CMK (cell line): Measurements from ENCODE around the gene MAU2.
"Not testable (repeated sequence)": the region's sequence is repeated elsewhere in the genome, so short reads cannot be mapped to it uniquely, and the experiment has no call there.

ENCODE experiments used
- DNase-seq: peaks from one replicate; pipeline ENCODE4 v3.0.0-alpha.2; 2010; ENCODE audit warnings: low read depth

Gene MAU2

GRCh38 chr19:19347401-19348110, 26.9 kb downstream of the MAU2 start:
- no peak for DNase-seq

- DNase-seq, result no peak
Measured at GRCh38 chr19:19348266-19348665, 27.6 kb downstream of the MAU2 start.

- DNase-seq, result no peak
Measured at GRCh38 chr19:19349365-19349764, 28.7 kb downstream of the MAU2 start.

- DNase-seq, result not testable (repeated sequence)
Measured at GRCh38 chr19:19350756-19351155, 30.1 kb downstream of the MAU2 start.

DNA sequence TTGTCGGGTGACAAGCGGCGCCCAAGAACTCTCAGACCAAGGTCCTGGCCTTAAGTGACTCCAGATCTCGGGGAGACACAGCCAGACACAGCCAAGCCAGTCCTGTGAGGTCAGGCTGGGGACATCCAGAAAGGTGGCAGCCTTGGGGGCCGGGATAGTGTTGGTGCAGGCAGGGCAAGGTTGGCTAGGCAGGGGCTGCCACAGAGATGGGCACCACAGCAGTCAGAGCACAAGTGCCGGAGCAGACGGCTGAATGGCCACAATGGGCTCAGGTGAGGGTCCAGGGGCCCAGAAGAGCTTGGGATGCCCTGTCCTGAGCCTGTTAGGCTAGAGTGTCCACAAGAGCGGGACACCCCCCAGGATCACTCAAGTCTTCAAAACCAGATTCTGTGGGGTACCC, 32.2 kb downstream of the MAU2 start:
- no peak for DNase-seq

- no peak for DNase-seq
Measured at GRCh38 chr19:19354007-19354406, 33.4 kb downstream of the MAU2 start.

GRCh38 chr19:19354932-19355331, 34.3 kb downstream of the MAU2 start:
- DNase-seq, result no peak

- no peak for DNase-seq
Measured at GRCh38 chr19:19355606-19356139, 35.0 kb downstream of the MAU2 start.

DNA sequence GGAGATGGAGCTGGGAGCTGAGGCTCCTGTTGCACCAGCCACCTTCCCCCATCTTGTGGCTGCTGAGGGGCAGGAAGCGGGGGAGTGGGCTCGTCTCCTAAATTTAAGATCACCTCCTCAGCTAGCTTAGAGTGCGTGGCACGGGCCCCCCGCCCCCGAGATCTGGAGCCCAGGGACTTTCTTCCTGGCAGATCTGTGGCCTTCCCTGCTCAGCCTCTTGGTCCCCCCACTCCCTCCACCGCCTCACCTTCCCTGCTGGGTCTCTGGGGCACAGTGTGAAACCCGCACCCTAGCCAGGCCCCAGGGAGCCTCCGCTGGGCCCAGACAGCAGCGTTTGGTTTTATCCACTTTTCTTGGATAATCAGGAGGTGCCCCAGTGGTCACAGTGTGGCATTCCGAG, 35.9 kb downstream of the MAU2 start:
- DNase-seq, result no peak

DNA sequence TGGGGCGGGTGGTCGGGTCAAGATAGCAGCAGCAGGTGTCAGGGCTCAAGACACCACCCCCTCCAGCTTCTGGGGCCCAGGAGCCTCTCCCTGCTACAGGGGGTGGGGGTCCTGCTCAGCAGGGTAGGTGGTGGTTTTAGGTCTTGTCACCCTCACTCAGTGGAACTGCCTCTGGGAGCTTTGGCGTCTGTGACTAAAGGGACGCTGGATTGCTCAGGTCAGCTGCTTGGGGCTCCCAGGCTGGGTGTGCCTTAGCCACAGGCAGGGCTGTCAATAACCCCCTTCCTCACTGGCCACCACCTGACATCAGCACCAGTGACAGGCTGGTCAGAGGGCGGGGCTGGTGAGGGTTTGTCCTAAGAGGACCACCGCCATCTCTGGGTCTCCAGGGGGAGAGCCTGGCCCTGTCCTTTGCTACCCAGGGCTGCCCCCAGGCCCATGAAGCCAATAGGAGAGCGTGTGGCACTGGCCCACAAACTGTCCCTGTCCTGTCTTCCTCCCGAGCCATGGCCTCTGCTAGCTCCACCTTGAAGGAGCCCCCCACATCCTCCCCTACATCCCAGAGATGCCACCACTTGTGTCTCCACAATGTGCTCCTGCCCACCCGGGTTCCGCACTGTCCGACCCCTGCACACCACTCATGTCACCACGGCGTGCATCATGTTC, 36.4 kb downstream of the MAU2 start:
- DNase-seq, result no peak

DNA sequence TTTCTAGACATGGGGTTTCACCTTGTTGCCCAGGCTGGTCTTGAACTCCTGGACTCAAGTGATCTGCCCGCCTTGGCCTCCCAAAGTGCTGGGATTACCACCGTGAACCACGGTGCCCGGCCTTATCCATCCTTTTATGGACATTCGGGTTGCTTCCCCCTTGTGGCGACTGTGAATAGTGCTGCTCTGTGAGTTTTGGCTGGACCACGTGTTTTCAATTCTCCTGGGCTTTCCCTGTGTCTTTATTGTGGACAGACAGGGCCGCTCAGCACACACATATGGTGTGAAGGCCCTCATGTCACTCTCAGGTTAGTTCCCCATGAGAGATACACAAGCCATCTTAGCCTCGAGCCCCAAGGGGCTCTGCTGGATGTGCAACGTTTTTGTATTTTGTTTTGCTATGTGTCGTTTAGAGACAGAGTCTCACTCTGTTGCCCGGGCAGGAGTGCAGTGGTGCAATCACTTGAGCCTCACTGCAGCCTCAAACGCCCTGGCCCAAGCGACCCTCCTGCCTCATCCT, 40.5 kb downstream of the MAU2 start:
- peak; percentile 42 for DNase-seq

DNA sequence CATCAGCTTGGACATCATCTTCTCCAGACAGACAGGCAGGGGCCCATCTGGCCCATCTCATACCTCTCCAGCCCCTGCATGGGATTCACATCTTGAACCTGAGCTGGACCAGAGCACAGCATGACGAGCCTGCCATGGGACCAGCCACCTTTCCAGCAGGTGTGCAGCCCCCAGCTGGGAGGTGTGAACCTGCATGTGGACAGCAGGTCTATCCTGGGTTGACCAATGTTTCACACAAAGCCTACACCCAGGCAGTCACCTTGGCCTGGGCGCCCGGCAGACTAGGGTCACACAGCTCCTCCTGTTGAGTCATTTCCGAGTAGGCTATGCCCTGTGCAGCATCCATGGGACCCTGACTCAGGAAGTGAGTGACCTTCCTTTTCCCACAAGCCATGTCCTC, 41.4 kb downstream of the MAU2 start:
- DNase-seq, result no peak

- peak; percentile 58 for DNase-seq
Measured at GRCh38 chr19:19366434-19367396, 46.1 kb downstream of the MAU2 start.

DNA sequence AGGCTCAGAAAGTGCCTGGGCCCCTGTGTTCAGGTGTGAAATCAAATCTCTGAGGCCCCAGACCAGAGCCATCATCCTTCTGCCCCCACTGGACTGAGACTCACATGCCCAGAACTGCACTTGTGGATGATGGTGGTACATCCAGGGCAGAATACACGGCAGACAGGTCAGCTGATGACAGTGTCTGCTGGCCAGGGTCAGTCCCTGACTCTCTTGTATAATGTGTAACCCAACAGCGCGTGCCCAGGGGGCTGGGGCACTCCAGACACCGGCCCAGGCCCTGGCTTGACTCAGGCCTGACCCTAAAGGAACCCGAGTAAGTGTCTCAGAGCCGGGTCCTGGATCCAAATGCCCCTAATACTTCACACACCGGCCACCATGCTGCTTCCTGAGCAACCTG, 47.5 kb downstream of the MAU2 start:
- DNase-seq, result no peak

- DNase-seq, result no peak
Measured at GRCh38 chr19:19371059-19371458, 50.4 kb downstream of the MAU2 start.

- peak; percentile 68 for DNase-seq
Measured at GRCh38 chr19:19372656-19373416, 52.2 kb downstream of the MAU2 start.

GRCh38 chr19:19379527-19379926, 58.9 kb downstream of the MAU2 start:
- DNase-seq, result no peak

GRCh38 chr19:19380316-19380715, 59.7 kb downstream of the MAU2 start:
- not testable (repeated sequence) for DNase-seq

DNA sequence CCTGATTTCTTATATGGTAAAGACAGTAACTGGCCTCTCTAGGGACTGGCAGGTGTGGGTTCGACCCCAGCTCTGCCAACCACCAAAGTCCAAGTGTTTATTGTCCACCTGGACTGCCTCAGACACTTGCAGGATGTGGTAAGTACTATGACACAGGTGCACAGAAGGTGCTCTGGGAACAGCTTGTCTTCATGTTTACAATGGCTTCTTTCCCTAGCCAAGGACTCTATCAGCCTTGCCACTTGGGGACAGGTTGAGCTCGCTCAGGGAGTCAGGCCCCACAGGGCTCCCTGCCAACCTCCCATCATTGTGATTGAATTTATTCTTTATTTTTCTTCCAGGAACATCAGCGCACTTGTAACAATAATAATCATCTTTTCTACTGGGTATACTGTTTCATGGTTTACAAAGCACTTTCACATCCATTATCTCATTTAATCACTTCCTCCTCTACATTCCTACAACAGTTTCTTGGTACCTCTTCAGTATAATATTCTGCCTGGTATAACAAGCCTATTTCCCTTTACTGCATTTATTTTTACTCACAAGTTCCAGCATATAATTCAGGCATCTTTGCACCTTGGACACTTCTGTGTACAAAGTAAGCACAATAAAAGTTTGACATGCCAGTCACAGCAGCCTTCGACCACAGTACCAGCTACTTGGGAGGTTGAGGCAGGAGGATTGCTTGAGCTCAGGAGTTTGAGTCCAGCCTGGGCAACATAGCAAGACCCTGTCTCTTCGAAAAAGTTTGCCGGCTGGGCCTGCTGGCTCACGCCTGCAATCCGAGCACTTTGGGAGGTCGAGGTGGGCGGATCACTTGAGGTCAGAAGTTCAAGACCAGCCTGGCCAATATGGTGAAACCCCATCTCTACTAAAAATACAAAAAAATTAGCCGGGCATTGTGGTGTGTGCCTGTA, 60.6 kb downstream of the MAU2 start:
- DNase-seq, result no peak

DNA sequence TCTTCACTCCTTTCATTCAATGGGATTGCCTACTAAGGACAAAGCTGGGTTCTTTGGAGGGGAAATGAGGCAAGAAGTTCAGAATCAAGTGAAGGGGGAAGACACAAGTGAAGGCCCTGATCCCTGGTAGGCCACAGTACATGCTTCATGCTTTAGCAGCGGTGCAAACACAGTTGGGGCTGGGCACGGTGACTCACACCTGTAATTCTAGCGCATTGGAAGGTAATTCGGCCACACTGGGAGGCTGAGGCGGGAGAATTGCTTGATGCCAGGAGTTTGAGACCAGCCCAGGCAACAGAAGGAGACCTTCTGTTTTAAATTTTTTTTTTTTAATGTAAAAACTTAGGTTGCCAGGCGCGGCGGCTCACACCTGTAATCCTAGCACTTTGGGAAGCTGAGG, 61.5 kb downstream of the MAU2 start:
- no peak for DNase-seq
